D721Med (cell line): ENCODE data around the gene AADACL2.

Experiments used
- DNase-seq: peaks from one replicate; pipeline ENCODE4 v3.0.0; 2011; ENCODE audit warnings: low spot score; ENCODE audit not compliant: insufficient read length
- FAIRE-seq: peaks from 2 replicates; lab custom pipeline; 2011; peaks lifted over from hg19 to GRCh38; lab: Jason Lieb, UNC
- TF ChIP-seq, protein P1 (sequence below): IDR thresholded peaks from 2 replicates; pipeline ENCODE4 v1.5.1; 2012; ENCODE audit warnings: mild to moderate bottlenecking, control low read depth; ENCODE audit not compliant: insufficient read depth; ENCODE audit errors: missing control alignments

Gene AADACL2

DNA sequence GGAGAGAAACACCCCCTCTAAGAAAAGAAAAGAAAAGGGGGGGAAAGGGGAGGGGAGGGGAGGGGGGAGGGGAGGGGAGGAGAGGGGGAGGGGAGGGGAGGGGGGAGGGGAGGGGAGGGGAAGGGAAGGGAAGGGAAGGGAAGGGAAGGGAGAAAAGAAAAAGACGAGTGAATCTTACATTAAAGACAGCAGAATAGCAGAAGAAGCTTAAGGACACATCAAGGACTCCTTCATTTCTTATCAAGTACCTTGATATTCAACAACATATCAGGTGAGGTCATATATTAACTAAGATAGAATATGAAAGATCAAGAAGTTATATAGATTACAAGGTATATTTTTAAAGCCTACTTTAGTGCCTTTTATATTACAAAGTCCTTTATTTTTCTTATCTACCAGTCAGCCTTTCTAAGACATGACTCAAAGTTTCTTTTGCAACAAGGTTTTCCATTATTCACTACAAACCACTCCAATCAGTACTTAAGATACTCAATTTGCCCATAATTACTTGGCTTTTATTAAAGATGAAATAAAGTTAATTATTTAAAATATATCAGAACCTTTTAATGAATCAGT, 62.5 kb downstream of the AADACL2 start:
- TF ChIP-seq, protein P1, sequence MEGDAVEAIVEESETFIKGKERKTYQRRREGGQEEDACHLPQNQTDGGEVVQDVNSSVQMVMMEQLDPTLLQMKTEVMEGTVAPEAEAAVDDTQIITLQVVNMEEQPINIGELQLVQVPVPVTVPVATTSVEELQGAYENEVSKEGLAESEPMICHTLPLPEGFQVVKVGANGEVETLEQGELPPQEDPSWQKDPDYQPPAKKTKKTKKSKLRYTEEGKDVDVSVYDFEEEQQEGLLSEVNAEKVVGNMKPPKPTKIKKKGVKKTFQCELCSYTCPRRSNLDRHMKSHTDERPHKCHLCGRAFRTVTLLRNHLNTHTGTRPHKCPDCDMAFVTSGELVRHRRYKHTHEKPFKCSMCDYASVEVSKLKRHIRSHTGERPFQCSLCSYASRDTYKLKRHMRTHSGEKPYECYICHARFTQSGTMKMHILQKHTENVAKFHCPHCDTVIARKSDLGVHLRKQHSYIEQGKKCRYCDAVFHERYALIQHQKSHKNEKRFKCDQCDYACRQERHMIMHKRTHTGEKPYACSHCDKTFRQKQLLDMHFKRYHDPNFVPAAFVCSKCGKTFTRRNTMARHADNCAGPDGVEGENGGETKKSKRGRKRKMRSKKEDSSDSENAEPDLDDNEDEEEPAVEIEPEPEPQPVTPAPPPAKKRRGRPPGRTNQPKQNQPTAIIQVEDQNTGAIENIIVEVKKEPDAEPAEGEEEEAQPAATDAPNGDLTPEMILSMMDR, result no peak
- DNase-seq, result no peak
- FAIRE-seq, result no peak

- FAIRE-seq, result no peak
- no peak for DNase-seq
- TF ChIP-seq, protein P1, result no peak
These were observed 64.7 kb downstream of the AADACL2 start for GRCh38 chr3:151798466-151798865.

DNA sequence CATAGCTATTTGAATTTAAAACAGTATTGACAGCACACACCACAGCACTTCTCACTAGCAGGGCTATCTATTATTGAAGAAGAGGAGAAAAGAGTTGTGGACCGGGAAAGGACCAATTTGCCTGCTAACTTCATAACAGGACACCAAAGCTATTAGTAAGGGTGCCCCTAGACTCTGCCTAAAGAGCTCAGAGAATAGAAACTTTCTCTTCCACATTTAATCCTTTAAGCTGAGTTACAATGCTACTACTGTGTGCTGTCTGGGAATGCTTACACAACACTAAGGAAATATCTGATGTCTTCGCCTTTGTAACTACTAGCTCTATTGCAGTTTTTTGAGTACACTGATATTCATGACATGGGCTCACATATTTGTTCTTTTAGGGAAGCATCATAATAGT, 66.7 kb downstream of the AADACL2 start:
- no peak for FAIRE-seq
- DNase-seq, result no peak
- TF ChIP-seq, protein P1, result no peak

GRCh38 chr3:151804267-151804666, 70.5 kb downstream of the AADACL2 start:
- TF ChIP-seq, protein P1, result no peak
- DNase-seq (no peak), FAIRE-seq (no peak)

DNA sequence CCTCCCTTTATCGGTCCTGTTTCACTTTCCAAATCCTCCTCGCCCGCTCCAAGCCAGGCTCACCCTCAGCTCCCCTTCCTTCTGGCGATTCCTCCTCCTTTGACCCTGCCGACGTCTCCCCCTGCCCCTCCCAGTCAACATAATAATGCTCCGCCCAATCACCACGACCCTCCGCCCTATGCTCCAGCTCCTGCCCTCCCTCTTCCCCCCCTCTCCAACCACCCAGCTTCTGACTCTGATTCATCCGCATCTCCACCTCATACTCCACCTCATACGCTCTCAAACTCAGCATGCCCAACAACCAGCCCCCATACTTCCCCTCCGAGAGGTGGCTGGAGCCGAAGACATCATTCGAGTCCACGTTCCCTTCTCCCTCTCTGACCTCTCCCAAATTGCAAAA, 73.1 kb downstream of the AADACL2 start:
- TF ChIP-seq, protein P1, result no peak
- DNase-seq, result no peak
- FAIRE-seq, result no peak
